Uterus (tissue), 4 donors: Measurements from ENCODE around the gene C1GALT1C1. TPM values are rescaled to one million over a fixed set of nuclear protein-coding genes. Genes with fewer than 3 reads are reported as not detected.
"Not testable (repeated sequence)": the region's sequence is repeated elsewhere in the genome, so short reads cannot be mapped to it uniquely, and the experiment has no call there.

Experiments used
- DNase-seq, 2 donors: peaks; one replicate each; pipeline ENCODE4 v3.0.0-alpha.2; 2019 to 2020
- H3K27ac ChIP-seq, 2 donors: fragments of 200-600 bp; sonication (generic); 1 replicate in 1 of 2; 2 replicates in 1 of 2; pipeline ENCODE4 v1.5.1; 2016 to 2018
- H3K27me3 ChIP-seq, 2 donors: fragments of 200-600 bp; sonication (generic); one replicate each; pipeline ENCODE4 v1.5.1; 2018 to 2019; ENCODE audit warnings: control low read depth in 1 of 2
- H3K36me3 ChIP-seq, 2 donors: fragments of 200-600 bp; sonication (generic); one replicate each; pipeline ENCODE4 v1.5.1; 2019; ENCODE audit warnings: control low read depth in 1 of 2
- H3K4me1 ChIP-seq, 2 donors: fragments of 200-600 bp; sonication (generic); one replicate each; pipeline ENCODE4 v1.5.1; 2018 to 2019; ENCODE audit warnings: control low read depth in 1 of 2
- H3K4me3 ChIP-seq, 2 donors: fragments of 200-600 bp; sonication (generic); 1 replicate in 1 of 2; 2 replicates in 1 of 2; pipeline ENCODE4 v1.5.1; 2018 to 2019; ENCODE audit warnings: mild to moderate bottlenecking in 1 of 2
- H3K9me3 ChIP-seq, 2 donors: fragments of 200-600 bp; sonication (generic); one replicate each; pipeline ENCODE4 v1.5.1; 2019; ENCODE audit warnings: control low read depth in 1 of 2
- POLR2A ChIP-seq, 2 donors: fragments of 450-650 bp; IDR thresholded peaks; one replicate each; pipeline ENCODE4 v1.6.1; 2016; ENCODE audit warnings: antibody characterized with exemption in 2 of 2, mild to moderate bottlenecking in 1 of 2, moderate library complexity in 1 of 2
- intact Hi-C: fragments of 100-400 bp; cut with DNase I; formaldehyde crosslinking; loops from one replicate; pipeline ENCODE4 v1.15.1; 2023; ENCODE audit warnings: low total_unique reads
- total RNA-seq, 4 donors: library from RNA; depleted of rRNA in 3 of 4; stranded (reverse); fragments of >200 nt in 3 of 4; gene quantifications; one replicate each; pipeline versions ENCODE4 v1.1.0 to v1.2.4, GENCODE V29; 2014 to 2023
- TF ChIP-seq, protein P1 (sequence below), 4 experiments: fragments of 200-600 bp in 2 of 4; fragments of 450-650 bp in 2 of 4; sonication (generic) in 2 of 4; IDR thresholded peaks; one replicate each; pipeline ENCODE4 v1.5.1; 2016 to 2019; ENCODE audit warnings: antibody characterized with exemption in 4 of 4, mild to moderate bottlenecking in 2 of 4, moderate library complexity in 1 of 4
- donor health status: DM: yes; HTN: yes; CAD: no.

Gene C1GALT1C1
- total RNA-seq, 4 donors from 2014 or later, result 5.4 to 39.3 (median 18.0) TPM

DNA sequence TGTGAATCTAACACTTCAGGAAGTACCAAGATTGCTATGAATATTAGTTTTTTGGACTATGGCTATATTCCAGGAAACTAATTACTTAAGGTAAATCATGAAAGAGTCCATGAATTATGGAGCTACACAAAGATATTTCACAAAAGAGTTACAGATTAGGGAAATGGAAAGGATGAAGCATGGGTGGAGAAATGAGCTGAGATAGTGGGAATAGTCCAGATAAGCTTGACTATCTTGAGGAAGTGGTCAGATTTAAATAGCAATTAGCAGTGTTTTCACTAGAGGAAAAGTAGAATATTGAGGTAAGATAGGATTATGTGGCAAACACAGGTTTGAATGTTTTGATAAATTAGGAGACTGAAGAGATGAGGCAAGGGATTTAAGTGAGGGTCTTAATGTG, 42.1 kb upstream of the C1GALT1C1 start:
- no peaks in the 10 kb centered on the region for H3K27me3 ChIP-seq
- intact Hi-C loops, result no loop called here
- H3K9me3 ChIP-seq, result no peaks in the 10 kb centered on the region
- H3K4me1 ChIP-seq, result no peaks in the 10 kb centered on the region
- TF ChIP-seq, protein P1, sequence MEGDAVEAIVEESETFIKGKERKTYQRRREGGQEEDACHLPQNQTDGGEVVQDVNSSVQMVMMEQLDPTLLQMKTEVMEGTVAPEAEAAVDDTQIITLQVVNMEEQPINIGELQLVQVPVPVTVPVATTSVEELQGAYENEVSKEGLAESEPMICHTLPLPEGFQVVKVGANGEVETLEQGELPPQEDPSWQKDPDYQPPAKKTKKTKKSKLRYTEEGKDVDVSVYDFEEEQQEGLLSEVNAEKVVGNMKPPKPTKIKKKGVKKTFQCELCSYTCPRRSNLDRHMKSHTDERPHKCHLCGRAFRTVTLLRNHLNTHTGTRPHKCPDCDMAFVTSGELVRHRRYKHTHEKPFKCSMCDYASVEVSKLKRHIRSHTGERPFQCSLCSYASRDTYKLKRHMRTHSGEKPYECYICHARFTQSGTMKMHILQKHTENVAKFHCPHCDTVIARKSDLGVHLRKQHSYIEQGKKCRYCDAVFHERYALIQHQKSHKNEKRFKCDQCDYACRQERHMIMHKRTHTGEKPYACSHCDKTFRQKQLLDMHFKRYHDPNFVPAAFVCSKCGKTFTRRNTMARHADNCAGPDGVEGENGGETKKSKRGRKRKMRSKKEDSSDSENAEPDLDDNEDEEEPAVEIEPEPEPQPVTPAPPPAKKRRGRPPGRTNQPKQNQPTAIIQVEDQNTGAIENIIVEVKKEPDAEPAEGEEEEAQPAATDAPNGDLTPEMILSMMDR (IDR thresholded peaks at IDR 0.05), result no peak
- no peak for TF ChIP-seq POLR2A (IDR thresholded peaks at IDR 0.05)
- H3K36me3 ChIP-seq, result no peaks in the 10 kb centered on the region
- DNase-seq, result no peak
- H3K27ac ChIP-seq, result peak overlapping the region; percentile 49 to 51
- H3K4me3 ChIP-seq, result no peak overlapping the region

DNA sequence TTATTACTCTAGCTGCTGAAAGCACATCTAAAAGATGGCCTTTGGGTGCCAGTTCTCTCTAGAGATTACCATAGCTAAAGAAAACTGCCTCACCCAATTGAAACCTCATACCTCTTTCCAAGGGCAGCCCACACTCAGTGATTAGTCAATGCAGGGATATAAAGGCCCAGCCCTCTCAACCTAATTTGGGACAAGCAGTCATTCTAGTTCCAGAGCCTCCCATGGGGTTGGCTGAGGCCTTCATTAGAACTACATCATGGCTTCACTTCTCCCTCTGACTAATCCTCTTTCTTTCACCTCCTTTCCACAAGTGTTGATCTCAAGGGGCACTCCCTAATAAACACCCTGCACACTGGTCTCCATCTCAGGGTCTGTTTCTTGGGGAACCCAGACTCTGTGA, 38.5 kb upstream of the C1GALT1C1 start:
- TF ChIP-seq, protein P1 (IDR thresholded peaks at IDR 0.05), result no peak
- TF ChIP-seq POLR2A (IDR thresholded peaks at IDR 0.05), result no peak
- H3K36me3 ChIP-seq, result no peaks in the 10 kb centered on the region
- no peak overlapping the region for H3K27ac ChIP-seq
- H3K4me3 ChIP-seq, result no peak overlapping the region
- no peaks in the 10 kb centered on the region for H3K9me3 ChIP-seq
- DNase-seq, result no peak
- intact Hi-C loops, result no loop called here
- no peaks in the 10 kb centered on the region for H3K27me3 ChIP-seq
- H3K4me1 ChIP-seq, result no peaks in the 10 kb centered on the region

DNA sequence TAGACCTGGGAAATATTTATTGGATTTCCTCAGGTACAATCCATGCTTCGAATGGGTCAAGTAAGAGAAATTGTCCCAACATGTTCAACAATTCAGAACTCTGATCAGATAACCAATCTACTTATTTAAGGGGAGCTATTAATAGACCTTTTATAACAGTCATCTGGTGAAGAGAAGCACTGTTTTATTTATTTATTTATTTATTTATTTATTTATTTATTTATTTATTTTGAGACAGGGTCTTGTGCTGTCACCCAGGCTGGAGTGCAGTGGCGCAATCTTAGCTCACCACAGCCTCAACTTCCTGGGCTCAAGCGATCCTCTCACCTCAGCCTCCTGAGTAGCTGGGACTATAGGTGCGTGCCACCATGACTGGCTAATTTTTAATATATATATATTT, 34.7 kb upstream of the C1GALT1C1 start:
- DNase-seq, H3K4me3 ChIP-seq, intact Hi-C loops, H3K9me3 ChIP-seq, H3K27ac ChIP-seq, H3K27me3 ChIP-seq, H3K4me1 ChIP-seq, H3K36me3 ChIP-seq: not testable (repeated sequence)

DNA sequence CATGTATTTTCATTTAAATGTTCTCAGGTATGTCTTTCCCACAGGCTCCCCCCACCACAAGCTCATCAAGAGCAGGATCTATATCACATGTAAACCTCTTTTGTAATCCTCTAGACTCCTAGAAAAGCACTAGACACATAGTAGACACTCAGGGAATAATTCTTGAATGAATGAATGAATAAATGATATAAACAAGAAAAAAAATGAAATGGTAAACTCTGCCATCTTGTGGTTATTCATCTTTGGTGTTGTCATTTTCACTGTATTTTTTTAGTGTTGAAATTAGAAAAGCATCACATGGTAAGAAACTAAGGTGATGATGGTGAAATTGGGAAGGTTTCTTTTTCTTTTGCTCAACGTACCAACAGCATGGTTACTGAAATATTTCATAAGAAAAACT, 34.2 kb upstream of the C1GALT1C1 start:
- Histone ChIP-seq H3K4me3 (no peak overlapping the region), H3K27ac (no peak overlapping the region), H3K4me1 (no peaks in the 10 kb centered on the region), H3K27me3 (no peaks in the 10 kb centered on the region), H3K36me3 (no peaks in the 10 kb centered on the region), H3K9me3 (no peaks in the 10 kb centered on the region)
- TF ChIP-seq, protein P1 (IDR thresholded peaks at IDR 0.05), result no peak
- TF ChIP-seq POLR2A (IDR thresholded peaks at IDR 0.05), result no peak
- intact Hi-C loops, result no loop called here
- no peak for DNase-seq

DNA sequence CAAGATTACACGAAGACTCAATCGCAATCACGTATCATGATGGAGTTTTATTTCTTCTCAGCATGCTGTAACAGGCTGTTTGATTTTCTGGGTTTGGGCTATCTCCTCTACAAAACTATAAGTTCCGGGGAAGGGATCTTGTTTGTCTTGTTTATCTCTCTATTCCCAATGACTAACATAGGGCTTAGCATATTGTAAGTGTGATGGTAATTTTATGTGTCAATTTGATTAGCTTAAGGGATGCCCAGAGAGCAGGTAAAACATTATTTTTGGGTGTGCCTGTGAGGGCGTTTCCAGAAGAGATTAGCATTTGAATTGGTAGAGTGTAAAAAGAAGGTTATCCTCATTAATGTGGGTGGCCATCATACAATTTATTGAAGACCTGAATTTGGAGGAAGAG, 32.8 kb upstream of the C1GALT1C1 start:
- intact Hi-C loops, result no loop called here
- Histone ChIP-seq H3K4me1 (no peaks in the 10 kb centered on the region), H3K36me3 (no peaks in the 10 kb centered on the region), H3K27ac (no peak overlapping the region), H3K27me3 (no peaks in the 10 kb centered on the region), H3K4me3 (no peak overlapping the region), H3K9me3 (no peaks in the 10 kb centered on the region)
- DNase-seq, result no peak
- TF ChIP-seq POLR2A (IDR thresholded peaks at IDR 0.05), result no peak
- TF ChIP-seq, protein P1 (IDR thresholded peaks at IDR 0.05), result no peak

DNA sequence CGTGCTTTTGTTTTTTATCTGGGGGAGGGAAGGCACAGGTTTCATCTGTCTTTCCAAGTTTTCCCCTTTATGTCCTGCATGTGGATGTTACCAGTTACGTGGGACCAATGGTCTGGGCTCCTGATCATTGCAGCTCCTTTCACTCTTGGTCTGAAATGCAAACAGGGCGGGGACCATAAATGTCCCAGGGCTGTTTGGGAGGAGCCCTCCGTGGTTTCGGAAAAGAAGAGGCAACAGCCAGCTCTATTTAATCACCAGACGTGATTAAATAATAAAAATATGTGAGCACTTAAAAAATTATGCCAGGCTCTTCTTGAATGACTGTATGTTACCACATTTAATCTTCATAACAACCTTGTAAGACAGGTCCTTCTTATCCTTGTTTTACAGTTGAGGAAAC, 30.8 kb upstream of the C1GALT1C1 start:
- Histone ChIP-seq H3K36me3 (no peaks in the 10 kb centered on the region), H3K27ac (no peak overlapping the region), H3K9me3 (no peaks in the 10 kb centered on the region), H3K4me1 (no peaks in the 10 kb centered on the region), H3K27me3 (no peaks in the 10 kb centered on the region), H3K4me3 (no peak overlapping the region)
- intact Hi-C loops, result no loop called here
- no peak for TF ChIP-seq POLR2A (IDR thresholded peaks at IDR 0.05)
- DNase-seq, result no peak
